GM18858 (cell line): ENCODE results near the gene PRELID2.
"Not testable (repeated sequence)": the region's sequence is repeated elsewhere in the genome, so short reads cannot be mapped to it uniquely, and the experiment has no call there.

ENCODE experiments used
- ATAC-seq: cut with Tn5 transposase; IDR thresholded peaks from one replicate; pipeline ENCODE4 v1.9.1; 2021; ENCODE audit not compliant: unreplicated experiment

The PRELID2 gene

DNA sequence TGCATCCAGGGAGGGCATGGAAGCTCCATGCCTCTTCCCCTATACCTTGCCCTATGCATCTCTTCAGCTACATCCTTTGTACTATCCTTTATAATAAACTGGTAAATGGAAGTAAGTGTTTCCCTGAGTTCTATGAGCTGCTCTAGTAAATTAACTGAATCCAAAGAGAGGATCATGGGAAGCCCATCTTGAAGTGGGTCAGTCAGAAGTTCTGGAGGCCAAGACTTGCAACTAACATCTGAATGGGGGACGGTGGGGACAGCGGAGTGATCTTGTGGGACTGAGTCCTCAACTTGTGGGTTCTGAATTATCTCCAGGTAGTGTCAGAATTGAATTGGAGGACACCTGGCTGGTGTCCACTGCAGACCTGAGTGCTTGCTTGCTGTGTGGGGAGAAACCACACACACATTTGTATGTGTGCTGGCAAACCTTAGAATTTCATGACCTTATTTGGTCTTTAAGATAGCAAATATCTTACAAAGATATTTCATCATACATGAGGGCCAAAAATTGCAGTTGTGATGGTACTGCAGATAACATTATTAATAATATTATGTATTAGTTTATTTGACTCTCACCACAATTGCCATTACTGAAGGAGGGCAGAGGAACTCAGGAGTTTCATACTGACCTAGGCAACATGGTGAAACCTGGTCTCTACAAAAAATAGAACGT is 5.5 kb upstream of the PRELID2 start:
- ATAC-seq, result no peak

GRCh38 chr5:145838276-145838675 is 3.1 kb upstream of the PRELID2 start:
- no peak for ATAC-seq

GRCh38 chr5:145836241-145836640 is 1.1 kb upstream of the PRELID2 start:
- not testable (repeated sequence) for ATAC-seq

DNA sequence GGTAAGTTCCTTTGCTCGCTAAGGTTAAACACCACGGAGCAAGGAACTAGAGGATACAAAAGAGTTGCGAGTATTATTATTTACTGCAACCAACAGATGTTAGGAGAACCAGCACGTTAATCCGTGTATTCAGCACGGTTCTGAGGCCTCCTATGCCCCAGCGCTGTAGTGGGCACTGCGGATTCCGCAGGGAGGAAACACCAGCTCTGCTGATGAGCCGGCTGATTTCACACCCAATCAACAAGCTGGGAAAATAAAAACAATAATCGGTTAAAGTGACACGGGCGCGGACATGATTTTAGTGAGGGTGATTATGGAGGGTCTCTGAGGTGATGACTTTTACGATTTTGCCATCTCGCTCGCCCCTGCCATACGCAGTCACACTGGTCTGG is 702 bp upstream of the PRELID2 start:
- ATAC-seq, result no peak

DNA sequence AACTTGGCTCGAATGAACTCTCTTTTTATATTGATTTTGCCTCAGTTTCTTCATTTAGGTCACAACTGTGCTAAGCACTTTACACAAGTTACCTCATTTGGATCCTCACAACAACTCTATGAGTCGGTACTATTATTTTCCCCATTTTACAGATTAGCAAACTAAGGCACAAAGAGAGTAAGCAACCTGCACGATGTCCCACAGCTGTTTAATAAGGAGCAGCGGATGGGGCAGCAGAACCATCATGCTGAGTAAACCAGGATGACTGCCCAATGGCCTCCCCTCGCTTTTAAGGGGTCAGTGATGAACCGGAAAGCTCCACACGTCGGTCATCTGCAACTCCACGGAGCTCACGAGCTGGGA is 607 bp downstream of the PRELID2 start:
- no peak for ATAC-seq

- ATAC-seq, result no peak
Observed at GRCh38 chr5:145833631-145834200, 1.4 kb downstream of the PRELID2 start.

- no peak for ATAC-seq
Observed at GRCh38 chr5:145830594-145830993, 4.5 kb downstream of the PRELID2 start.

GRCh38 chr5:145829708-145830361 is 5.3 kb downstream of the PRELID2 start:
- no peak for ATAC-seq

GRCh38 chr5:145826895-145827674 is 8.1 kb downstream of the PRELID2 start:
- ATAC-seq, result no peak

DNA sequence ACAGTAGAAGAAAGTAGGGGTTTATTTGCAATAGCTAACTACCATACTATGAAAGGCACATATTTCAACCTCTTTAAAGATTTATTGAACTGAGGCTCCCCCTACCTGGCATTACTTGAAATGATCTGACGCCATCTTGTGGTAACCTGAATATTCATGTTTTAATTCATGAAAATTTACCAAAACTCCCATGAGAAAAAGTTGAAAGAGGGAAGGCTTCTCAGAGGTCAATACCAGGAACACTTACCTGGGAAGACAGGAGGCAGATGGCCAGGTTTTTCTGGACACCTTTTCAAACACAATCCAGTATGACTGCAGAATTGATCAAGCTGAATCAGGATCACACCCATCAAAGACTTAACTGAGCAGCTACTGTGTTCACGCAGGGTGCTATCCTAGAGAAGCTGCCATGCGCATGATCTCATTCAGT is 9.4 kb downstream of the PRELID2 start:
- no peak for ATAC-seq

- ATAC-seq, result no peak
Observed at GRCh38 chr5:145824040-145824439, 11.1 kb downstream of the PRELID2 start.

- ATAC-seq, result no peak
Observed at GRCh38 chr5:145818604-145819003, 16.5 kb downstream of the PRELID2 start.

GRCh38 chr5:145812877-145813276 is 22.3 kb downstream of the PRELID2 start:
- ATAC-seq, result no peak

- ATAC-seq, result no peak
Observed at GRCh38 chr5:145811834-145812625, 23.1 kb downstream of the PRELID2 start.

DNA sequence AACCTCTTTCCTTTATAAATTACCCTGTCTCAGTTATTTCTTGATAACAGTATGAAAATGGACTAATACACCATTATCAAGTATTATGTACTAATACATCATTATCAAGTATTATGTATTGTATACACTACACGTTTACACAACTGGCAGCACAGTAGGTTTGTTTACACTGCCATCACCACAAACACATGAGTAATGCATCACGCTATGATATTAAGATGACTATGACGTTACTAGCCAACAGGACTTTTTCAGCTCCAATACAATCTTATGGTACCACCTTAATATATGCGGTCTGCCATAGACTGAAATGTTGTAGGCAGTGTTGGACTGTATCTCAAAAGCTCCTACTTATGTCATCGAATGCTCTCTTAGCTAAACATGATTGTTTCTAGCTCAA is 28.2 kb downstream of the PRELID2 start:
- ATAC-seq, result no peak

DNA sequence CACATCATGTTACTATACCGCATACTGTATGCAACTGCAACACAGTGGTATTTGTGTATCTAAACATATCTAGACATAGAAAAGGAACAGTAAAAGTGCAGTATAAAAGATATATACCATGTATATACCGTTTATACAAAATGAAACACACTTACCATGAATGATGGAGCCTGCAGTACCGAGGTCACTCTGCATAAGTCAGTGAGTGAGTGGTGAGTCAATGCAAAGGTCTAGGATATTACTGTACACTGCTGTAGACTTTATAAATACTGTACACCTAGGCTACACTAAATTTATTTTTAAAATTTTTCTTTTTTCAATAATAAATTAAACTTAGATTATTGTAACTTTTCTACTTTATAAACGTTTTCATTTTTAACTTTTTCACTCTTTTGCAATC is 29.3 kb downstream of the PRELID2 start:
- ATAC-seq, result no peak

DNA sequence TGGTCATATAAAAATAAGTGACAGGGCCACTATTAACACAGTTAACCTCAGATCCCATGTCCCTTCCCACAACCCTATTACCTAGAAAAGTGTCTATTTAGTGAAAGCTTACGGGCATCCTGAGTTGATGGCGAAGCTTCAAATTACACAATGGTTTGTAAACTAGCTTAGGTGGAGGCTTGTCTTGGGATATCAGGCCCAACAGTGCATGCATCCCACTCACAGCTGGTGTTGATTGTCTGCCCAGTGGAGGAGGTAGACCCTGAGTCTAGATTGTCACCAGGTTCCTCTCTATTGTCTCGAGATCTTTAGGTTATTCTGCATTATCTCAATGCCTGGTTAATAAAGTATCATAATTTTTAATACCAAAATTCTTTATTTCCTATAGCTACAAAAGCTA is 30.4 kb downstream of the PRELID2 start:
- no peak for ATAC-seq

DNA sequence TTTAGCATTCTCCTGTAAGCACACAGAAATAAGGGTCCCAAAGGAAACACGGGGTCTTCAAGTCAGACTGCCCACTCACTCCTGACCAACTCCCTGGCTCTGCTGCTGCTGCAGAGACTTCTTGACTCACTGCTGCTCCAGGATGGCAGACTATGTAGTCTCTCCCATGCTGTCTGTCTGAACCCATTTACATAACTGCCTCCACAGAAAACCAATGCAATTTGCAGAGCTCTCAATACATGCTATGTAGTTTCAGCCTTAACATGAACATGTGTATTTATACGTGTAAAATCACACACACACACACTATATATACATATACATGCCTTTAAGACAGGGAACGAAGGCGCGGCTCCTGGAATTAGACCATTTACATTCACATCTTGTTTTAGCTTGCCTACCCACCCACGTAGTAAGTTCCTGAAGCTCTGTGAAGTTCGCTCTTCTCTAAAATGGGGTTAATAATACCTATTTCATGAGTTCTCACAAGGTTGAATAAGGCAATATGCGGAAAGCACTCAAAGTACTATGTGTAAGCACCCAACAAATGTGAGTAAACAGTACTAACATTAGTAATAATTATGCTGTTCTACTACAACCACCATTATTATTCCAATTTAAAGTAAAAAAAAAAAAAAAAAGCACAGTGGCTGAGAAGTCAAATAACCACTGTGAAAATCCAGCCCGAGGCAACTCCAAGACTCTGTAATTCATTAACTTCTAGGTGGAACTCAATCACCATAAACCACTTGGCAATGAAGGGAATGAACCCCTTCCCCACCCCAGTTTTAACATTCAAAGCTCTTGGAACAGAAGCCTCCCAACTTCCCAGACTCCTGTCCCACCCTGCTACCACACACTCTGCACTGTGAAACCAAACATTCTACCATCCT is 31.8 kb downstream of the PRELID2 start:
- no peak for ATAC-seq

DNA sequence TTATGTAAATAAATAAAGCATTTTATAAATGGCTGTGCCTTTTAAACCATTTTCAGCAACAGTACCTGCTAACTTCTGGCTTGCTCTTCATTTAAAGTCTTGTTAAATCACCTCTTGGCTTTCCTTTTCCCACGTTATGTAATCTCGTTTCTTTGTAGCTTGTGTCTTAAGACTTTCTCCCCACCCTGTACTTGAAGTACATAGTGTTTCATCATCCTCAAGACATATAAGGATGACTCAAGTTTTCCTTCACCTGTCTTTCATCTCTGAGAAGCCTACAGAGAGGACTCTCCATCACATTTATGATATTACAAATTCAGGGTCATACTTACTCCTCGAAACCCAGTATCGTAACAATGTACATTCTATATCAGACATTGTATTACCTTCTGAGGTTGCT is 33.9 kb downstream of the PRELID2 start:
- ATAC-seq, result no peak

DNA sequence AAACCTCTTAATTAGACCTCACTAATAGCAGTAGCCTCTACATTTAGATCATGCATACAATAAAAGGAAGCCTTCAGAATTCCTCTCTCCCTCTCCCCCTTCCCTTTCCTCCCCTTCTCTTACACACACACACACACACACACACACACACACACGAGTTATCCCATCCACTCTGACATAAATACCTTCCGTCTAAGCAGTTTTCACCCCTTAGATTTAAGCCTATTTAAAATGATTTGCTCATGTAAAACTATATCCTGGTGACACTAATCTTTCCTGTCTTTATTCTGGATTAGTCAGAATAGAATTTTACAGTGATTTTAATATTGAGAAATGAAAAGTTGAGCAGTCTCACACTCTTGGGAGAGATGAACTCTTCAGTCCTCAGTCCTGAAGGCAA is 35.0 kb downstream of the PRELID2 start:
- ATAC-seq, result no peak
